Activated gamma-delta T cell treated with Interleukin-2 at 50 U/mL for 16 hours (primary cell): Measurements from ENCODE around the gene PLXNB2.

Experiments used
- DNase-seq: peaks from one replicate; pipeline ENCODE4 v3.0.0-alpha.2; 2020

PLXNB2 gene

DNA sequence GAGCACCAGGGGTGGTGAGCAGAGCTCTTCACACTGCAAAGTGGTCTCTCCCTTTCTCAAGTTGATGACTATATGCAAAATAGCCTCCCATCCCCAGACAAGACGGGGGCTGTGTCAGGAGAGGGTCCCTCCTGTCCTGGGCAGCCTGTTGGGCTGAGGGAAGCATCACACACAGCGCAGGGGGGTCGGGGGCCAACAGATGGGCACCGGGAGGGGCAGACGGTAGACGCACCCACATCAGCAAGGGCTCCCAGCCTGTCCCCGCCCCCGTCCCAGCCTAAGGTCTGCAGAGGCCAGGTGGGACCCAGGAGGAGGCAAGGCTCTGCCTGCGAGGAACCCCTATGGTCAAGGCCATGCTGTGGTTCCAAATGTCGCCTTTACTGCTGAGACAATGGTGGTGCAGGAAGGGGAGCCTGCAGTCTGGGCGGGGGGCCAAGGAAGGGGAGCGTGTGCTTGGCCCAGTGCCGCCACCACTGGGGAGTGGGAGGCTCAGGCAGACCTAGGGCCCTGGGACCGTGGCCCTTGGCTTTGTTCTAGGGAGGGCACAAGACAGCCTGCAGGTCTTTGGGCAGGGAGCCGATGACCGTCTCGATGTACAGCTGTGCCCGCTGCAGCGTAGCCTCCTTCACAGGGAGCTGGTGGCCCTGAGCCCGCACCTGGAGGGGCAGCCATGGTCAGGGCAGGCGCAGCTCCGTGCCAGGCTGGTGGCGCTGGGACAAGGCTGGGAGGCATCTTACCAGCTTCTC lies 4.3 kb upstream of the PLXNB2 start:
- DNase-seq, result no peak

DNA sequence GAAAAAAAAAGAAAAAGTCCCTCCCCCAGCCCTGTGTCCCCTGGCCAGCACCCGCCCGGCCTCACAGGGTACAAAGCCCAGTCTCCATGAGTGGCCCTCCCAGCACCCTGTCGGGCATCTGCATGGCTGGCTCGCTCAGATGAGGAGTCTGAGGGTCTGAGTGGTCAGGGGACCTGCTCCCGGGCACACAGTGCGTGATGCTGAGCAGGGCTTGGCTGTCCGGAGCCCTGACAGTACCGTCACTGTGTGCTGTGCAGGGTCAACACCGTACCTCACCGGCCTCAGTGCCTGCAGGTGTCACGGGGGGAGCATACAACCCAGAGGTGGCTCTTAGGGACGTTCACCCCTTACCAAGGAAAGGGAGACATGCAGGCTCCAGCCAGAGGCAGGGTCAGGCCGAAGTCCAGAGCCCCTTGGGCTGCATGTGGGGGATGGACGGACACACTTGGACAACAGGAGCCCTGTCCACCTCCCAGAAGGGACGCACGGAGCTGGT lies 3.6 kb upstream of the PLXNB2 start:
- no peak for DNase-seq

DNA sequence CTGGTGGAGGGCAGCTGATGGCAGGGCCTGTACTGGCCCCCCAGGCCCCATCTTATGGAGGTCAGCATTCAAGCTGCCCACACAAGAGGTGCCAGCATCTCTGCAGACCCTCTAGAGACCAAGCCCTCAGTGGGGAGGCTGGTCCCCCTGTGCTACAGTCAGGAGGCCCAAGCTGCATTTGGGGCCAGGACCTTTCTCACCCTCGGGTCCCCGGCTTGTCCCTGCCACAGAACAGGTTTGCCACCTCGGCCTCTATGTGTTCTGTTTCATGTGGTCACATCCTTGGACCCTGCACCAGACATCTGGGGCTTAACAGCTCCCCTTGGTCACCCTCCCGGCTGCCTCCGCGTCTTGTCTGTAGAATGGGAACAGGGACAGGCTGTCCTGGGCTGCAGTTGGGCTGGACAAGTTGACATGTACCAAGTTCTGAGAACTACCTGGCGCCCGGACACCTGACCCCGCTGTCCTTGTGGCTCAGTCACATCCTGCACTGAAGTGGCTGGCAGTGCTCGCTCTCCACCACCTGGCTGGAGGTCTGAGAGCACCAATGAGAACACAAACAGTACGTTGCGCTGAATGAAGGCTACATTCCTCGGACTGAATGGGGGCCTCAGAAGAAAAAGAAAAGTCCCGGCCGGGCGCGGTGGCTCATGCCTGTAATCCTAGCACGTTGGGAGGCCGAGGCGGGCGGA lies 2.7 kb upstream of the PLXNB2 start:
- no peak for DNase-seq

DNA sequence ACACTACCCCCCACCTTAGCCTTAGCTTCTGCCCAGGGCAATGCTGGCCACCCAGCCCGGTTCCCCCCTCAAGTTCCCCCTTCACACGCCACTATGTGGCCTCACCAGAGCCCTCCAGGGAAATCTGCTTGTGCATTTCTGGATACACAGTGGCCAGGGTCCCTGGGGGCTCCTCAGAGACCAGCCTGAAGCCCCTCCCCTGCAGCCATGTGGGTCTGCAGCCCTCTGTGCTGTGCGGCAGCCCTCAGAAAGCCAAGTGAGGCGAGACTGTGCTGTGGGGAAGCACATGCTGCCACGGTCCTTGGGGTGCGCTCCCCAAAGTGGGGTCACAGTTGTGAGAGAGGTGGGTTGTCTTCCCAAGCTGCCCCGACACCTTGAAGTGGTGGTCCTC lies 2.1 kb upstream of the PLXNB2 start:
- no peak for DNase-seq

DNA sequence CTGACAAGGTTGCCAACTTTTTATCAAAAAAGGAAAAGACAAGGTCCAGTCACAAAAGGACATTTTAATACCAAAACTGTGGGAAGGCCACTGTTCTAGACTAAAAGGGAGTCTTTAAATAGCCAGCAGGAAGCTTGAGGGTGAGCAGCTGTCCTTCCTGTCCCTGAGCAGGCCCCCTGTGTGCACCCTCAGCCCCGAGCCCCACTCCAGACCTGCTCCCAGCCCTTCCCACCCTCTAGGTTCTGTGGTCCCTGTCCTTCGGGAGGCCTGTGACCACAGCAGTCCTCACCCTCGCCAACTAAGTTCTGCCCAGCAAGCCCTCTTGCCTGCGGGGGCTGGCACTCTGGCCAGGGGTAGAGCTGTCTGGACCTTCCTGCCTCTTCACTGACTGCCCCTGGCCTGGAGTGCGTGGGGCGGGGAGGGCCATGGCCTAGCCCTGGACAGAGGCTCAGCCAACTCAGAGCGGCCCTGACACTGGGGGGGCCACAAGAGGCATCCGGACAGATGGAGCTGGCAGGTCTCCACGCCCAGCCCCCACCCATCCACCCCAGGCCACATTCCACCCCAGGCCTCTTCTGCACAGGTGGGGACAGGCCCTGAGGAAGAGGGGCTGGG lies 1.6 kb upstream of the PLXNB2 start:
- no peak for DNase-seq

DNA sequence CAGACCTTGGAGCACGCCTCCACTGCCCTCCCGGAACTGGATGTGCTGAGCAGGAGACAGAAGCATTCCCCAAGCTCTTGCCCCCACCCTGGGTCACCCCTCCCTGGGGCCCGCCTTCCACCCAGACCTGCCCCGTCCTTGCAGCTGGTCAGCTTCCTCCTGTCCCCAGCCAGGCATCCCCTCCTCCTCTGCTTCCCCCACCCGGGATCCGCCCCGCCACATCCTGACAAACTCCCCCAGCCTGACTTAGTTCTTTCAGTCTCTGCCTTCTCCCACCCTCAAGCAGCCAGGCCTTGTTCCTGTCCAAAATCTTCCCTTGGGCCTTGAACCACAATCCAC lies 1.1 kb upstream of the PLXNB2 start:
- no peak for DNase-seq

DNA sequence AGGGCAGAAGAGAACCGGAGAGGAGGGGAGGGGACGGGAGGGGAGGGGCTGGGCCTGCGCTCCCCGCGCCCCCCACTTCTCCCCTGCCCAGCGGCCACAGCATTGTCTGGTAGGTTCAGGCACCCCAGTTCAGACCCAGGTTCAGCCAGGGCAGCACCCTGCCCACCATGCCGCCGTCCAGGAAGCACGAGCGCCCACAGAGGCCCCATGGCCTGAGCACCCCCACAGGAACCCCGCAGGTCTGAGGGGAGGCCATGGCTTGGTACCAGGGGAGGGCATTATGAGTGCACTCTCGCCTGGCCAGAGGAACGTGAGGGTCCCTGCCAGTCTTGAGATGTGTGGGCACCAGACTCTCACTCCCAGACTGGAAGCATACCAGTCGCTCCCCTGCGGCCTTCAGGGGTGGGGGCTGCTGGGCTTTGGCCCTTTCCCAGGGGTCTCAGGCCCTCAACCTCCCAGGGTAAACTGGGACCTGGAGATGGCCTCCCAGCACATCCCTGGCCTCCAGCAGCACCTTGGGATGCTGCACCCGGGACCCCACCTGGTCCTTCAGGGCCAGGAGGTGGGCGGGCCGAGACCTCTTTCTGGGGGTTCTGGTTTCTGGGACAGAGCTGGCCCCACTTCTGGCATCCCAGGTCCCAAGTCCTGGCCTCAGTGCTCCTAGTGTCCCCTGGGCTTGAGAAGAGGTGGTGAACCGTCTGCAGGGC lies 597 bp upstream of the PLXNB2 start:
- no peak for DNase-seq

DNA sequence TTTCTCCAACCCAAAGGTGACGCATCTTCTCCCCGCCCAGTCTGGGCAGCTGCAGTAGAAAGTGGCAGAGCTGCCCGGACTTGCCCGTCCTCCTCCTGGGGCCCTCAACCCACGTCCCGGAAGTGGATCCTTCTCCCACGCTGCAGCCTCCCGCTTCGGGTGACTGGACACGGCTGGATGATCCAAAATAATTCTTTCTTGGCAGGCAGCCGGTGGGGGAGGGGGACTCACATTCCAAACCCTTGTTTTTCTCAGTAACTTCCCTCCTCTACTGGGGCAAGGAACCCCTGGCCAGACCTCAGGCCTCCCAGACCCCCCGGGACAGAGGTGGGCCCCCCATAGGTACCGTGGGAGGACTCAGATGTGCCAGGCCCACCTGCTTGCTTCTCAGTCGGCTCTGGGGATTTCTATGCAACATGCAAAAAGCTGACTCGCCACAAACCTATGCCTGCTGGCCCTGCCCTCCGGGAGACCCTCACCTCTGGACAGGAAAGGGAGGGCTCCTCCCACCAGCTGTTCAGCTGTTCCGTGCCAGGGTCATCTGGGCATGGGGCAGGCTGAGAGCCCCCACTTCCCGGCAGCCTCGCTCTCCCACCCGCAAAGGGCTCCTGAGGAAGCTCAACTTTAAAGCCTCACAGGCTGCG lies 1.4 kb downstream of the PLXNB2 start:
- DNase-seq, result no peak

DNA sequence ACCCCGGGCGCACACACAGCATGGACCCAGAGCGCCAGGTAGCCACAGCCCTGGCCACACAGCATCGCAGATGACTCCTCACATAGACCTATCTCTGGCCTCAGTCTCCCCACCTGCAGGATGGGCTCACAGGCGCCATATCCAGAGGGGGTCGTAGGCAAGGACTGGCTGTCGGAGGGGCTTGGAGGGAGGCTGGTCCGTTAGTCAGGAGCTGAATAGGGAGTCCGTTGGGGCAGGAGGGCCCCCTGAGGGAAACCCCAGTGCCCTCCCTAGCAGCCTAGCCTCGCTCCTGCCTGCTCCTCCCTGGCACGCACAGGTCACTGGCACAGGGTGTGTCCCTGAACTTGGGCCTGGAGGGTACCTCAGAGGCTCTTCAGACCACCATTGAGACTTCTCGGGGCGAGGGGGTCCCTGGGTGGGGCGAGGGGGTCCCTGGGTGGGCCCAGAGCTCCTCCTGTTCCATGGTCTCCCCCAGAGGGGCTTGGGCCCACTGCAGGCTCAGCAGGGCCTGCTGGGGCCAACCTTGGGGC lies 2.0 kb downstream of the PLXNB2 start:
- DNase-seq, result no peak

DNA sequence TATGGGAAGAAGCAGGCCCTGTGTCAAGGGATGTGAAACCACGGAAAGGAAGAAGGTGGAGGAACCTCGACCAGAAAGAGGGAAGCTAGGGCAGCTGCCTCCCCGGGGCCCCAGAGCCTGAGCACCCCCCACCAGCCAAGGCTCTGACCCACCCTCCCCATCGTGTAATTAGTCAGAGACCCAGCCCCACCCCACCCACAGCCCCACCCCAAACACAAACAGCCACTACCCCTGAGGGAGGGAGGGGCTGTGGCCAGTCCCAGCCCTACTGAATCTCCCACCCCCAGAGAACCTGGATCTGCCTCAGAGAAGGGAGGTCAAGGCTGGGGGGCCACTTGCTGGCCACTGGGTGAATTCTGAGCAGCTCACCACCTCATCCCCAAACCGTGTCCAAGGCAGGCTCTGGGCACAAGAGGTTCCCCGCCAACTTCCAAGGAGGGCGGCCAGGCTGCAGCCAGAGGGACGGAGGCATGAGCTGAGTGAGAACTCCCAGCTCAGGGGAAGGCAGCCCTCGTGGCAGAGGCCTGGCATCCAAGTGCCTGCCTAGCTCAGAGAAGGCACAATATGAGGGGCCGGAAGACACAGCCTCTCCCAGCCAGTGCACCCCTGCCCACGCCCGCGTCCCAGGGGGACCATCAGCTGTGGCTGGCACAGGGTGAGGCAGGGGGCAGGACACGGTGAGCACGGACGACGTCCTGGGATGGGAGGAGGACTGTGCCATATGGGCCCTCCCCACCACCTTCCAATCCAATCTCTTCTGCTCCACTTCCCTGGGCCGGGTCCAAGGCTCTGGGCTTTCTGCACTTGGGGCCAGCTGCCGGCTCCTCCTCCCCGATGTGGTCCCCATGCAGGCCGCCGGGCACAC lies 2.7 kb downstream of the PLXNB2 start:
- DNase-seq, result no peak

DNA sequence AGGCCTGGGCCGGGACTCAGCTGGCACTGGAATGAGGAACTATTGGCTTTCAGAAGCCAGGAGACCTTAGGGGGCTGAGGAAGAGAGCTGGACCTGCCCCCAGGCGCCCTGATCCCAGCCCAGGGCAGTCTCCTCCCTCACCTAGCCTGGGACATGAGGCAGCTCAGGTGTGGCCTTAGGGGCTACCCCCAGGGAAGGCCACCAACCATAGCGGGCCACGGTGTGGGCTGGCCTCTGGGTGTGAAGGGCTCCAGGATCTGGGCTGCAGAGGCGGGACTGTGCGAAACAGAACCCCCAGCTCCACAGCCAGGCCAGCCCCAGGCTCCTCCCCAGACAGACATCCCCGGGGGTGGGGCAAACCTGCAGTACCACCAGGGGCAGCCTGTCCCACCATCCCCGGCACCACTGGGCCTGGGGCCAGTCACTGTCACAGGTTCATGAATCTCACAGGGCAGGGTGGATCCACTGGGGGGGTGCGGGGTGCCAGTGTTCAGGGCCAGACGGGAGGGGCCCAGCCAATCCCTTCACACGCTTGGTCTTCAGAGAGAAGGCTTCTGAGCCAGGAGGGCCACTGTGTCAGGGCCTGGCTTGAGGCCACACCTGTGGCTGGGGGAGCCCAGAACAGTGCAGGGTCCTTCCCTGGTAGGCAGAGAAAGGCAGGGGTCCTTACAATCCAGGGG lies 3.5 kb downstream of the PLXNB2 start:
- no peak for DNase-seq

DNA sequence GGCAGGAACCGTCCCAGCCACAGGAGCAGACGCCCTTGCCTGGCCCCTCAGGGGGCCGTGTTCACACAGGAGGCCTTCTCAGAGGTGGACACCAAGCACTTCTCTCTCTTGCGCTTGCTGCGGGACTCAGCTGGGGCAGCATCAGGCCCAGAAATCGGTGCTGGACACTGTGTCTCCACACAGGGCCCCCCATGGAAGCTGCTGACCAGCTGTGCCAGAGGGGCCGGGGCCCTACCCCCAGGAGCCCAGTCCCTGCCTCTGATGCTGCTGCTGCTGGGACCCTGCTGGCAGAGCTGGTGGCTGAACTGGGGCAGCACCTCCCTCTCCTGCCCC lies 4.0 kb downstream of the PLXNB2 start:
- no peak for DNase-seq

DNA sequence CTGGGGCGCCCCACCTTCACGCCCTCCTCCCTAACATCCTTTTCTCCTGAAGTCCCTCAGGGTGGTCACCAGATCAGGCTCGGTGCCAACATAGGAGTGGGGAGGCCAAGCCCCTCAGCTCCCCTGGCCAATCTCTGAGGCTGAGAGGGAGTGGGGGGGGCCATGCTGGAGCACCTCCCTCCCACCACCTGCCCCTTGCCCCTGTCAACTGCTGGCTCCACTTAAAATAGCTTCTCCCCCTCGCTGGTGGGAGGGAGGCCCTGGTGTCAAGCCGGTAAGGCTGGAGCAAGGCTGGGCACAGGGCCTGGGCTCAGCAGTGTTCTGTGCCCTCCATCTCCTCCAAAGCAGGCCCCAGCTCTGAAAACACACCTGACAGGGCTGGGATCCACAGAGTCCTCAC lies 4.9 kb downstream of the PLXNB2 start:
- no peak for DNase-seq

DNA sequence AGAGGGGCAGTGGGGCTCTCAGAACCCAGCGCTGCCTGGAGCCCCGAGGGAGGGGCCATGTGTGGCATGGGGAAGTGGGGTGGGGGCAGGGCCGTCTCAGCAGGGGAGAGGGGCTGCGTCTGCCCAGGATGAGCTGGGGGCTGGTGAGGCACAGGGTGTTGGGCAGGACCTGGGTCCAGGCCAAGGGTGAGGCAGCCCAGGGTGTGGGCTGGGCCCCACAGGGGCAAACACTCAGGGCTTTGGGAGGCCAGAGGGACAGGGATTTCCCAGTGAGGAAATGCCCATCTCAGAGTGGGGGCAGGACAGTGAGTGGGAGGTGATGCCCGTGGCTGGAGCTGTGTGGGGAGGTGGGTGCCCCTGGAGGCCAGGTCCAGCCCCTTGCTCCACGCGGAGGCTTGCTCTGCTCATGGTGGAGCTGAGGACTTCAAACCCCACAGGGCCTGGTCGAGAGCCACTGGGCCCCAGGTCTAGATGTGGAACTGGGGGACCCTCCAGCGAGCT lies 5.4 kb downstream of the PLXNB2 start:
- no peak for DNase-seq

DNA sequence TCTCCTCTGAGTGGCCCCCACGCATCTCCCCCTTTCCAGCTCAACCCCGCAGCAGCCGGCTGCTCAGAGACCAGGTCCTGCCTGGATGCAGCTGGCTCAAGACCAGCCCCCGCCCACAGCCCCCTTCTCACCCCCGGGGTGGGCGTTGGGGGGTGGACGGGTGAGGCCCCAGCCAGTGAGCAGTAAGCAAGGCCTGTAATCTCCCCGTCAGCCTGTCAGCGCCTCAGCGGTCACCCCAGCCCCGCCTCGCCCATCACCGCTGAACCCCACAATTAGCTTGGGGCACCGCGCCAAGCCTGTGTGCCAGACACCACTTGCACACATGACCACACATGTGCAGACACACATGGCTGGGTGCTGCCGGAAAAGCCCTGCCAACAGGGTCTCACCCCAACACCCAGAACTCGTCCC lies 5.9 kb downstream of the PLXNB2 start:
- DNase-seq, result no peak

DNA sequence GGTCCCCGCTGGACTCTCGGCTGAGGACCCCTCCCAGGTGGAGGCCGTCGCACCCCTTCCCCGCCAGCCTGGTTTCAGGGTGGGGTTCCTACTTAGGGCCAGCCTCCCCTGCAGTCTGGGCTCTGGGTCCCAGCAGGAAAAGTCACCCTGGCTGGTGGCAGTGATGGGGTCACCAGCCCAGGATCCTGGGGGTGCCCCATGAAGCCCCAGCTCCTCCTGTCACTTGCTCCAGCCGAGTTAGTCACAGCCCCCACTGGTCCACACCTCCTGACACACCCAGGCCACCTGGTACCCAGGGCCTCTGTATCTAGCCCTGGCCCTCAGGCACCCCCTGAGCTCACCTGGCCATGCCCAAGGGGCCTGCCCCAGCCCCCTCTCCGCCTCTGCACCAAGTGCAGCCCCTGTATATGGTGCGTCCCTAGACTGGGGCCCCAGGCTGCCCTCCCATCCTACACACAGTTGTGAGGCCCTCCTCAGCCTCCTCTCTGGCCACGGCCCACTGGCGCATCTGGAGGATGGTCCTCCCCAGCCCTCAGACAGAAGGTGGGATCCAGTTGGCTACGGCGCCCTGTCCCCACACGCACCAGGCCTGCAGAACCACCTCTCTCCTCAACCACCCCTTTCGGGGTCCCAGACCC lies 6.7 kb downstream of the PLXNB2 start:
- DNase-seq, result no peak

DNA sequence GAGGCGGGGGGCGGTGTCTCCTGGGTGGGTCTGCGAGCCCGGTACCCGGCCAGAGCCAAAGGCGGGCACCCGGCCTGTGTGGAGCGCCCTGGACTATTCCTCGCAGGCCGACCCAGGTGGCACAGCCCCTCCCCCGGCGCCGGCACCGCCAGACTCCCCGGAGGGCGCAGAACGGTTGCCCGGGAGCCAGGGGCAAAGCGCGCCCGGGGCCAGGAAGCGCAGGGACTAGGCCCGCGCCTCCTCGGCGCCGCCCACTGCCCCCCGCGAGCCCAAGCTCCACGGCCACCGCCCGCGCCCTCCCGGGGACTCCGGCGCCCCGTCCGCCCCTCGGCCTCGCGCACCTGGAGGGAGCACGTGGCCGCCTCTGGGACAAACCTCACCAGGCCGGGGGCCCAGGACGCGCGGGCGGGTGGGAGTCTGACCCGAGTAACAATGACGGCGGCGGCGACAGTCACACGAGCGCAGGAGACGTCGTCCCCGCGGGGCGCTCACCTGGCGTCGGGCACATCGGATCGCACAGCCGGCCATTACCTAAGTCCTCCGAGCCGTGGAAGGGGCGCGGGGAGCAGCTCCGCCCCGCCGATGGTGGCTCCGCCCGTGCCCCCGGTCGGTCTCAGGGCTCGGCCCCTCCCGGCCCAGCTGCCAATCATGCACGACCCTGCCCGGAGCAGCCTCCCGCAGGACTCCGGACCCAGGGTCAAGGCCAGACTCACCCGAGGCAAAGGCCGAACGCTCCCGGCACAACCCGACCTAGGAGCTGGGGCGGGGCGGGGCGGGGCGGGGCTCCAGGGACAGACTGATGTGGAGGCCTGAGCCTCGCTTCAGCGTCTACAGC lies 7.4 kb downstream of the PLXNB2 start:
- DNase-seq, result no peak

DNA sequence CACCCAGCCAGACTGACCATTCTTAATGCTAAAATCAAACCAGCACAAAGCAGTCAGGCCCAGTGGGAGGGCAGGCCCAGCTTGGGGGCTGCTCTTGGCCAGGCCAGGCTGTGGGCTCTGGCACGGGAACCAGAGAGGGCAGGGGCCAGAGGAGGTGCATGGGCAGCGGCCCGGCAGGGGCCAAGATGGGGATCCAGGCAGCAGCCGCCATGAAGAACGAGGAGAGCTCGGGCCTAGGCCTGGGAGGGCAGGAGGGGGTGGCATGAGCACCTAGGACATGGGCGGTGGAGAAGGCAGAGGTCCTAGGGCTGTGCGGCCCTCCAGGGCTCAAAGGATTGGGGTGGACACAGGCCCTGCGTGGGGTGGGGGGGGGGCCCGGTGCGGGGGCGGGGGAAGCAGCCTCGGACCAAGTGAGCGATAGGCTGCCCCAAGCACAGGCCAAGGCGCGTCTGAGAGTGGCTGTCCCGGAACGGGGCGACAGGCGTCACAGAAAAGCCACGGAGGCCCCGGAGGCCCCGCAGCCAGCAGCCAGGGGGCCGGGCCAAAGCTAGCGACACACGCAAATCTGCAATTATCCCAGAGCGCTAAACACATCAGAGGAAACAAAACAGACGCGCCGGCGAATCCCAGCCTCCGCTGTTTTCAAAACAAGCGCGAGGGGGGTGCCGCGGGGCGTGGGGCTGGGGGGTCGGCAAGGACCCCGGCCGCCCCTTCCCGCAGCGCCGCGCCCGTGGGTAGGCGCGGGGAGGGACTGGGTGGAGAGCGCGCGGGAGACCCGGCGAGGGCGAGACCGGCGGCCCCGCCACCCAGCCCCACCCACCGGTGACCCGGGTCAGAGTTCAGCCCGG lies 8.3 kb downstream of the PLXNB2 start:
- DNase-seq, result no peak

DNA sequence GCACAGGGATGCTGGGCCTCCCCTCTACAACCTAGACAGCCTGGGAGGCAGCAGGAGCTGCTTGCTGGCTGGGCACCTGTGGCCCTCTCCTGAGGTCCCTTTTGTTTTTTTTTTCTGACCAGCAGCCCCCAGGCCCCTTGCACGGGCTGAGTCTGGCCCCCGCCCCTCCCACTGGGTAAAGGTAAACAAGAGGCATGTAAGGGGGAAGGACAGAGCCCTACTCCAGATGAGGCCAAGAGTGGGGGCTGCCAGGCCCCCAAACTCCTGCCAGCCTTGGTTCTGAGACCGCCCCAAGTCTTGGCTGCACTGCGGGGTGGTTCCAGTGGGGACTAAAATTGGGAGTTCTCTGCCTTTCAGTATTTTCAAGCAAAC lies 9.2 kb downstream of the PLXNB2 start:
- DNase-seq, result no peak
